Neural cell (in vitro differentiated cells): ENCODE measurements around the gene PPAN.

ENCODE experiments used
- CTCF ChIP-seq: fragments of 450-650 bp; IDR thresholded peaks from 2 replicates; pipeline ENCODE4 v1.5.1; 2014; ENCODE audit warnings: antibody characterized with exemption, mild to moderate bottlenecking, moderate library complexity; ENCODE audit not compliant: poor library complexity, severe bottlenecking
- EP300 ChIP-seq: fragments of 450-650 bp; conservative IDR thresholded peaks from 2 replicates; pipeline ENCODE4 v1.6.1; 2014; ENCODE audit warnings: antibody characterized with exemption, mild to moderate bottlenecking, moderate library complexity; ENCODE audit not compliant: poor library complexity, severe bottlenecking
- EZH2 ChIP-seq: fragments of 200-600, 300-800 bp; shearing (Covaris generic), sonication (generic); IDR thresholded peaks from 2 replicates; pipeline ENCODE4 v1.6.1; 2014; ENCODE audit warnings: antibody characterized with exemption, low read length, borderline replicate concordance, mild to moderate bottlenecking; ENCODE audit not compliant: insufficient read depth, poor library complexity, severe bottlenecking
- MXI1 ChIP-seq: fragments of 450-650 bp; conservative IDR thresholded peaks from 2 replicates; pipeline ENCODE4 v1.6.1; 2014; ENCODE audit warnings: antibody characterized with exemption, mild to moderate bottlenecking; ENCODE audit not compliant: poor library complexity, severe bottlenecking
- POLR2AphosphoS5 ChIP-seq: IDR thresholded peaks from 2 replicates; pipeline ENCODE4 v1.6.1; 2012
- RAD21 ChIP-seq: fragments of 450-650 bp; conservative IDR thresholded peaks from 2 replicates; pipeline ENCODE4 v1.6.1; 2014; ENCODE audit warnings: antibody characterized with exemption, mild to moderate bottlenecking, moderate library complexity
- REST ChIP-seq: IDR thresholded peaks from 2 replicates; pipeline ENCODE4 v1.6.1; 2012; ENCODE audit warnings: borderline replicate concordance
- SMC3 ChIP-seq: fragments of 450-650 bp; conservative IDR thresholded peaks from 2 replicates; pipeline ENCODE4 v1.6.1; 2014; ENCODE audit warnings: antibody characterized with exemption, mild to moderate bottlenecking, moderate library complexity; ENCODE audit not compliant: poor library complexity
- TAF1 ChIP-seq: IDR thresholded peaks from 2 replicates; pipeline ENCODE4 v1.6.1; 2012; ENCODE audit warnings: low read depth

GRCh38 chr19:10136936-10137335 lies 30.8 kb downstream of the PPAN start:
- no peak for TF ChIP-seq CTCF
- no peak for TF ChIP-seq POLR2AphosphoS5
- TF ChIP-seq REST, result no peak
- TF ChIP-seq TAF1, result no peak
- TF ChIP-seq RAD21, result no peak
- TF ChIP-seq SMC3, result no peak
- TF ChIP-seq EZH2, result no peak
- TF ChIP-seq EP300, result no peak
- no peak for TF ChIP-seq MXI1
